IPS DF 19.7 (cell line): Measurements from ENCODE around the gene TATDN3.
"Not testable (repeated sequence)": the region's sequence is repeated elsewhere in the genome, so short reads cannot be mapped to it uniquely, and the experiment has no call there.

Source experiments
- DNase-seq: peaks from one replicate; pipeline ENCODE4 v3.0.0-alpha.2; 2013; ENCODE audit warnings: low read depth, low spot score

The TATDN3 gene

GRCh38 chr1:212827831-212828278 is 36.2 kb downstream of the TATDN3 start:
- no peak for DNase-seq

GRCh38 chr1:212828395-212828794 is 36.7 kb downstream of the TATDN3 start:
- no peak for DNase-seq

- DNase-seq = not testable (repeated sequence)
Observed at GRCh38 chr1:212833211-212834207, 41.8 kb downstream of the TATDN3 start.

- DNase-seq = no peak
Observed at GRCh38 chr1:212838145-212838544, 46.5 kb downstream of the TATDN3 start.

GRCh38 chr1:212844521-212844920 is 52.8 kb downstream of the TATDN3 start:
- not testable (repeated sequence) for DNase-seq

GRCh38 chr1:212847549-212847948 is 55.9 kb downstream of the TATDN3 start, which contains the start of gene SPATA45:
Gene SPATA45, minus strand, starts transcription at chr1:212847649. Its CDS starts 11,500 bp downstream, at chr1:212836149.
- no peak for DNase-seq

GRCh38 chr1:212852105-212852688 is 60.5 kb downstream of the TATDN3 start:
- DNase-seq = peak; percentile 85

GRCh38 chr1:212853658-212854057 is 62.0 kb downstream of the TATDN3 start:
- DNase-seq = no peak

- DNase-seq = no peak
Observed at GRCh38 chr1:212856755-212857154, 65.1 kb downstream of the TATDN3 start.

- DNase-seq = peak; percentile 73
Observed at GRCh38 chr1:212857992-212858460, 66.3 kb downstream of the TATDN3 start, which contains the start of gene FLVCR1. Gene FLVCR1, plus strand, starts transcription at chr1:212858275. Its CDS starts 178 bp downstream, at chr1:212858453.

- no peak for DNase-seq
Observed at GRCh38 chr1:212858461-212859265, 67.0 kb downstream of the TATDN3 start.

GRCh38 chr1:212860713-212861581 is 69.3 kb downstream of the TATDN3 start:
- peak; percentile 20 for DNase-seq

- no peak for DNase-seq
Observed at GRCh38 chr1:212862111-212862690, 70.5 kb downstream of the TATDN3 start.

GRCh38 chr1:212863345-212863744 is 71.7 kb downstream of the TATDN3 start:
- DNase-seq = not testable (repeated sequence)

- DNase-seq = no peak
Observed at GRCh38 chr1:212864201-212864600, 72.5 kb downstream of the TATDN3 start.
